Stimulated activated naive CD8-positive, alpha-beta T cell treated with anti-CD3 and anti-CD28 coated beads, Interleukin-15, Interleukin-2, amounts not matched to agents 100 ng/mL and 50 ng/mL, for 24 hours (primary cell): Measurements from ENCODE around the gene LLGL2.
"Not testable (repeated sequence)": the region's sequence is repeated elsewhere in the genome, so short reads cannot be mapped to it uniquely, and the experiment has no call there.

Source experiments
- H3K27ac Mint-ChIP-seq: one replicate; pipeline ENCODE4 v1.8.0; 2021; ENCODE audit warnings: mild to moderate bottlenecking, mixed read lengths
- H3K27me3 Mint-ChIP-seq: one replicate; pipeline ENCODE4 v1.8.0; 2021; ENCODE audit warnings: mixed read lengths
- H3K36me3 Mint-ChIP-seq: one replicate; pipeline ENCODE4 v1.8.0; 2021; ENCODE audit warnings: low read depth, mixed read lengths
- H3K4me1 Mint-ChIP-seq: one replicate; pipeline ENCODE4 v1.8.0; 2021; ENCODE audit warnings: low read depth, mixed read lengths
- H3K4me3 Mint-ChIP-seq: one replicate; pipeline ENCODE4 v1.8.0; 2021; ENCODE audit warnings: mild to moderate bottlenecking, mixed read lengths
- H3K9me3 Mint-ChIP-seq: one replicate; pipeline ENCODE4 v1.8.0; 2021; ENCODE audit warnings: mixed read lengths

LLGL2 gene

DNA sequence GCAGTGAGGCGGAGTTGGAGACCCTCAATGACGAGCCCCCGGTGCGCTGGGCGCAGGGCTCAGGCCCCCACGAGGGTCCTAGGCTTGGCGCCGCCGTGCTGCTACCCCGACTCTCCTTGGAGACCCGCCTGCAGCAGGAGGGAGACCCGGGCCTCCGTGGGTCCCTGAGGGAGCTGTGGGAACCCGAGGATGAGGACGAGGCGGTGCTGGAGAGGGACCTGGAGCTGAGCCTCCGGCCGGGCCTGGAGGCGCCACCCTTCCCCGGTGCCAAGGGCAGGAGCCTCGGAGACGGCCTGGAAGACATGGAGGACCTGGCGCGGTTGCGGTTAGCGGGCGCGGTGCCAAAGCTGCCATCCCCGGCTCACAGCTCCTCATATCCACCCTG lies 64.4 kb downstream of the LLGL2 start:
- Mint-ChIP-seq H3K27me3 (no peaks in the 10 kb centered on the region), H3K27ac (no peak overlapping the region), H3K9me3 (no peaks in the 10 kb centered on the region), H3K36me3 (no peaks in the 10 kb centered on the region), H3K4me3 (no peak overlapping the region), H3K4me1 (peaks cover 8% of the 10 kb centered on the region)

GRCh38 chr17:75590314-75590761 lies 64.8 kb downstream of the LLGL2 start:
- Mint-ChIP-seq H3K9me3 (no peaks in the 10 kb centered on the region), H3K36me3 (no peaks in the 10 kb centered on the region), H3K4me3 (no peak overlapping the region), H3K4me1 (peaks cover 8% of the 10 kb centered on the region), H3K27me3 (no peaks in the 10 kb centered on the region), H3K27ac (no peak overlapping the region)

DNA sequence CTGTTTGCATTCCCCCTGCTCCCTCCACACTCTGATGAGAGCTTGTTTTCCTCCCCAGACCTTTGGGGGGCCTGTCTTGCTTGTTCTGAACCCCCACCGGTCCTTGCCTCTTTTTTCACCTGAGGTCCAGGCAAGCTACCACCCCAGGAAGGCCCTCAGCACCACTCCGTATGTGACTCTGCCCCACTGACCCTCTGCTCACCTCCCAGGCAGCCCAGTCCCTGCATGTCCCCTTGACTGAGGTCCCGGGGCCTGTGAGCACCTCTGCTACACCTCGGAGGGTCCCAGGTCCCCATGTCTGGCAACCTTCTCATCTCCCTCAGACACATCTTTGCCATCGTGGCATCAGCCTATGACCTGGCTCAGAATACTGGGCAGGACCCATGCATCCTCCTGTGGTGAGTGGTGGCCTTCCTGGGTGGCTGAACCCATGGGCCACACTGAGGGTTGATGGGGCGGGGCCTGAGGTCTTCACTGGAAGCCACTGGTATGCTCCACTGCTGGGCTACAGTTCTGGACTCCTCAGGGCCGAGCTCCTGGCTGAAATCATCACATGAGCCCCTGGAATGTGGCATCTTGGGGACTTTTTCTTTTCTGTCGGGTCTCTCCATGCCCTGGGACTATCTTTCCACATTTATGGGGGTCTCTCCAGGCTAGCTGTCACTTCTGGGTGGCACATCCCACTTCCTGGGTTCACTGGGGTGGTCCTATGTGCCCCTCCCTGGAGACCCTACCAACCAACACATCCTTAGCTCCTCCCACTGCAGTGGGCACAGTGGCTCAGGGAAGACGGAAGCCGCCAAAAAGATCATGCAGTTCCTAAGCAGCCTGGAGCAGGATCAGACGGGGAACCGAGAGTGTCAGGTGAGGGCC lies 65.6 kb downstream of the LLGL2 start:
- Mint-ChIP-seq H3K4me1 (peaks cover 5% of the 10 kb centered on the region), H3K27ac (peak overlapping the region; percentile 13), H3K36me3 (no peaks in the 10 kb centered on the region), H3K9me3 (no peaks in the 10 kb centered on the region), H3K27me3 (no peaks in the 10 kb centered on the region), H3K4me3 (no peak overlapping the region)

DNA sequence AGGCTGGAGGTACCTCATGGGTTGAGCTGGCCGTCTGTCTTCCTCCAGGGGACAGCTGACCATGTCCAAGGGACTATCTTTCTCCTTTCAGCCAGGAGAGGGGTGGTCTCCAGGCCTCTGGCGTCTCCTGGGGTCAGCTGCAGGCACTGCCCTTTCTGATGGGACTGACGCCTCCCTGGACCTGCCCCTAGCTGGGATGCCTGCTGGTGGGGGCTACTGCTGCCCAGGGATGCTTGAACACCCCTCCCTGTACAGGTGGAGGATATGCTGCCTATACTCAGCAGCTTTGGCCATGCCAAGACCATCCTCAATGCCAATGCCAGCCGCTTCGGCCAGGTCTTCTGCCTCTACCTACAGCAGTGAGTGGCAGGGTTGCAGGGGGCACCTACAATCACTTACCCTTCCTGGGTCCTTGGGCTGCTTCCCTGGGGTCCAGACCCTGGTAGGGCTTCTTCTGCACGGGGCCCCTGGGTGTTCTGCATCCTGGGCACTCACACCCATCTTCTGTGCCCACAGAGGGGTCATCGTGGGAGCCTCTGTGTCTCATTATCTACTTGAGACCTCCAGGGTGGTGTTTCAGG lies 66.3 kb downstream of the LLGL2 start:
- H3K9me3 Mint-ChIP-seq, result no peaks in the 10 kb centered on the region
- H3K27ac Mint-ChIP-seq, result no peak overlapping the region
- no peak overlapping the region for H3K4me3 Mint-ChIP-seq
- peaks cover 5% of the 10 kb centered on the region for H3K4me1 Mint-ChIP-seq
- no peaks in the 10 kb centered on the region for H3K27me3 Mint-ChIP-seq
- H3K36me3 Mint-ChIP-seq, result no peaks in the 10 kb centered on the region

- H3K27me3 Mint-ChIP-seq, result no peaks in the 10 kb centered on the region
- H3K36me3 Mint-ChIP-seq, result no peaks in the 10 kb centered on the region
- H3K4me1 Mint-ChIP-seq, result no peaks in the 10 kb centered on the region
- no peaks in the 10 kb centered on the region for H3K9me3 Mint-ChIP-seq
- no peak overlapping the region for H3K27ac Mint-ChIP-seq
- H3K4me3 Mint-ChIP-seq, result no peak overlapping the region
These were observed 67.0 kb downstream of the LLGL2 start for GRCh38 chr17:75592348-75593020.

DNA sequence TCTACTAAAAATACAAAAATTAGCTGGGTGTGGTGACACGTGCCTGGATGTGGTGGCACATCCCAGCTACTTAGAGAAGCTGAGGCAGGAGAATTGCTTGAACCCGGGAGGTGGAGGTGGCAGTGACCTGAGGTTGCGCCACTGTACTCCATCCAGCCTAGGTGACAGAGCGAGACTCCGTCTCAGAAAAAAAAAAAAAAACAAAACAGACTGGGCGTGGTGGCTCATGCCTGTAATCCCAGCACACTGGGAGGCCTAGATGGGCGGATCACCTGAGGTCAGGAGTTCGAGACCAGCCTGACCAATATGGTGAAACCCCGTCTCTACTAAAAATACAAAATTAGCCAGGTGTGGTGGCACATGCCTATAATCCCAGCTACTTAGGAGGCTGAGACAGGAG lies 67.9 kb downstream of the LLGL2 start:
- not testable (repeated sequence) for H3K36me3 Mint-ChIP-seq, H3K4me3 Mint-ChIP-seq, H3K9me3 Mint-ChIP-seq, H3K4me1 Mint-ChIP-seq, H3K27me3 Mint-ChIP-seq, H3K27ac Mint-ChIP-seq

GRCh38 chr17:75594499-75595283 lies 69.2 kb downstream of the LLGL2 start:
- Mint-ChIP-seq H3K36me3 (no peaks in the 10 kb centered on the region), H3K9me3 (no peaks in the 10 kb centered on the region), H3K4me1 (no peaks in the 10 kb centered on the region), H3K27ac (no peak overlapping the region), H3K27me3 (no peaks in the 10 kb centered on the region), H3K4me3 (no peak overlapping the region)

DNA sequence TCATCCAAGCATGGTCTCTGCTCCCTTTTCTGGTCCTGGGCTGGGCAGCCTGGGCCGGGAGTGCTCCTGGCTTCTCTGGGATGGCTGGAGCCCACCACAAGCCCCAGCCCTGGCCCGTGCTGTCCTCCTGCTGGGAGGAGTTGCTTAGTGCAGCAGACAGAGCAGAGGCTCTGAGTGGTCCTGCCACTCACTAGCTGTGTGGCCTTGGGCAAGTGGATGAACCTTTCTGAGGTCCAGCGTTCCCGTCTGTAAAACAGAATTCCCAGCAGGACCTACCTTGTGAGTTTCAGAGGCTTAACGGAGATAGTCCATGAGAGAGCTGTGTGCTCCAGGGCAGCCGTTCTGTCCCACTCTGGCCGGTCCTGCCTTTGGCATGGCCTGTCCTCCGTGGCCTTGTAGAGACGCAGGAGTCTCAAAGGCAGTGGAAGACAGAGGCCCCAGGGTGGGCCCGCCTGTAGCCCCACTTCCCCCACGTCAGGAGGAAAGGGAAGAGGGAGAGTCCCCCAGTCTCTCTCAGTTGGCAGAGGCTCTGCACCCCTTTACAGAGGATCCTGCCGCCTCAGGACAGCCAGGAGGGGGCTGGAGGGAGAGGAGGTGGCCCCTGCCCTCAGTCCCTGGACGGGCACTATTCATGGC lies 69.9 kb downstream of the LLGL2 start:
- H3K4me1 Mint-ChIP-seq, result no peaks in the 10 kb centered on the region
- H3K36me3 Mint-ChIP-seq, result no peaks in the 10 kb centered on the region
- no peaks in the 10 kb centered on the region for H3K9me3 Mint-ChIP-seq

GRCh38 chr17:75595920-75596313 lies 70.4 kb downstream of the LLGL2 start:
- Mint-ChIP-seq H3K4me1 (no peaks in the 10 kb centered on the region), H3K36me3 (no peaks in the 10 kb centered on the region), H3K27ac (no peak overlapping the region), H3K27me3 (no peaks in the 10 kb centered on the region), H3K9me3 (no peaks in the 10 kb centered on the region), H3K4me3 (no peak overlapping the region)

More for the DNA sequence above, 69.9 kb downstream of the LLGL2 start:
- Mint-ChIP-seq H3K27ac (no peak overlapping the region), H3K4me3 (no peak overlapping the region), H3K27me3 (no peaks in the 10 kb centered on the region)

DNA sequence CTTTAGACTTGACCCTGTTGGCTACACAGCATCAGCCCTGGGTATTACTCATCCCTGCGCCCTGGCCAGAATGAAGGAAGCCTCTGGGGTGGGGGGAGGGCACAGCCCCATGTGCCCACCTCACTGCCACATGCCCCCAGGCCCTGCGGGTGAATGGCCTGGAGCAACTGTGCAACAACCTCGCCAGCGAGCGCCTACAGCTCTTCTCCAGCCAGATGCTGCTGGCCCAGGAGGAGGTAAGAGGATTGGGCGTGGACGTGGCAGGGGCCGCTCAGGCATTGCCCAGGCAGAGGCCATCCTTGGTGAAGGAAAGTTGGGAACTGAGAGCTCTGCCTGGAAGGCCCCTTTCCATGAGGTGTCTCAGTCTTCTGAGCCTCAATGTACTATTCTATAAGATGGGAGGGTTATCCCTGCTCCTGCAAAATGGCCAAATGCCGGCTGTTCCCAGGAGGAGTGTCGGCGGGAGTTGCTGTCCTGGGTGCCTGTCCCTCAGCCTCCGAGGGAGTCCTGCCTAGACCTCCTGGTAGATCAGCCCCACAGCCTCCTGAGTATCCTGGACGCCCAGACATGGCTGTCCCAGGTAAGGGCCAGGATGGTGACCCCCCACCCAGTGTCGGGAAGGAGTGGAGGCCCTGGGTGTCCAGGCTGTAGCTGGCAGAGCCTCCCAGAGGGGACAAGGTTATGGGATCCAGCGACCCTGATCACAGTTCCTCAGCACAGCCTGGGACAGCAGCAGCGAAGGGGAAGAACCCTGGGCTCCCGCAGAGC lies 71.0 kb downstream of the LLGL2 start:
- no peak overlapping the region for H3K27ac Mint-ChIP-seq

GRCh38 chr17:75601057-75601987 lies 75.8 kb downstream of the LLGL2 start:
- no peak overlapping the region for H3K27ac Mint-ChIP-seq
- no peaks in the 10 kb centered on the region for H3K27me3 Mint-ChIP-seq
- no peaks in the 10 kb centered on the region for H3K9me3 Mint-ChIP-seq
- no peaks in the 10 kb centered on the region for H3K4me1 Mint-ChIP-seq
- no peak overlapping the region for H3K4me3 Mint-ChIP-seq
- H3K36me3 Mint-ChIP-seq, result no peaks in the 10 kb centered on the region

More for the DNA sequence above, 71.0 kb downstream of the LLGL2 start:
- no peaks in the 10 kb centered on the region for H3K36me3 Mint-ChIP-seq
- H3K9me3 Mint-ChIP-seq, result no peaks in the 10 kb centered on the region
- H3K27me3 Mint-ChIP-seq, result no peaks in the 10 kb centered on the region
- H3K4me3 Mint-ChIP-seq, result no peak overlapping the region
- no peaks in the 10 kb centered on the region for H3K4me1 Mint-ChIP-seq

GRCh38 chr17:75602644-75603043 lies 77.1 kb downstream of the LLGL2 start:
- H3K27ac Mint-ChIP-seq, result no peak overlapping the region
- no peaks in the 10 kb centered on the region for H3K27me3 Mint-ChIP-seq
- no peaks in the 10 kb centered on the region for H3K9me3 Mint-ChIP-seq
- H3K36me3 Mint-ChIP-seq, result no peaks in the 10 kb centered on the region
- no peak overlapping the region for H3K4me3 Mint-ChIP-seq
- no peaks in the 10 kb centered on the region for H3K4me1 Mint-ChIP-seq

GRCh38 chr17:75603123-75603522 lies 77.6 kb downstream of the LLGL2 start:
- no peaks in the 10 kb centered on the region for H3K27me3 Mint-ChIP-seq
- no peaks in the 10 kb centered on the region for H3K4me1 Mint-ChIP-seq
- H3K36me3 Mint-ChIP-seq, result no peaks in the 10 kb centered on the region
- H3K9me3 Mint-ChIP-seq, result no peaks in the 10 kb centered on the region
- no peak overlapping the region for H3K4me3 Mint-ChIP-seq
- no peak overlapping the region for H3K27ac Mint-ChIP-seq
